GM12801 (cell line): Measurements from ENCODE around the gene KIF6.

Source experiments
- CTCF ChIP-seq: IDR thresholded peaks from one replicate; pipeline ENCODE4 v1.5.1; 2011; ENCODE audit warnings: control low read depth; ENCODE audit not compliant: insufficient read length; ENCODE audit errors: extremely low read depth

The KIF6 gene

GRCh38 chr6:39343396-39343870 is 381.8 kb downstream of the KIF6 start:
- TF ChIP-seq CTCF = no peak

- TF ChIP-seq CTCF = no peak
Observed at GRCh38 chr6:39342692-39343395, 382.4 kb downstream of the KIF6 start.

GRCh38 chr6:39341937-39342336 is 383.3 kb downstream of the KIF6 start:
- no peak for TF ChIP-seq CTCF

GRCh38 chr6:39341352-39341751 is 383.9 kb downstream of the KIF6 start:
- no peak for TF ChIP-seq CTCF

GRCh38 chr6:39339868-39340550 is 385.2 kb downstream of the KIF6 start:
- TF ChIP-seq CTCF = no peak

GRCh38 chr6:39339096-39339867 is 385.9 kb downstream of the KIF6 start:
- no peak for TF ChIP-seq CTCF

GRCh38 chr6:39338397-39338796 is 386.8 kb downstream of the KIF6 start:
- TF ChIP-seq CTCF = no peak
